Endothelial cell of umbilical vein (primary cell): ENCODE data around the gene SLITRK4. TPM values are rescaled to one million over a fixed set of nuclear protein-coding genes. Genes with fewer than 3 reads are reported as not detected.

Source experiments
- BruUV-seq: library from RNA; stranded (reverse); fragments of 400-500 nt; replicated peaks from 2 replicates; lab custom pipeline; 2021; lab: Mats Ljungman, UMichigan
- CTCF ChIA-PET: fragments of 300-600, 350-600 bp; sonication (Branson Sonifier 250); formaldehyde crosslinking; loops from one replicate; lab custom pipeline; 2021; ENCODE audit warnings: antibody characterized with exemption, inconsistent platforms; lab: Charles Lee
- POLR2A ChIA-PET: fragments of 300-600, 350-600 bp; sonication (Branson Sonifier 250); formaldehyde crosslinking; loops from one replicate; lab custom pipeline; 2021; ENCODE audit warnings: antibody characterized with exemption, inconsistent platforms; lab: Charles Lee
- DNase-seq: peaks from one replicate; pipeline ENCODE4 v3.0.0-alpha.2; 2011; ENCODE audit warnings: low read depth, low spot score
- FAIRE-seq: peaks from 2 replicates; lab custom pipeline; 2011; peaks lifted over from hg19 to GRCh38; lab: Jason Lieb, UNC
- H2AFZ ChIP-seq: 2 replicates; pipeline ENCODE4 v1.6.0; 2012; ENCODE audit warnings: low read depth, low read length, control low read depth, inconsistent platforms
- H3K27ac ChIP-seq: 2 replicates; pipeline ENCODE4 v1.5.1; 2011; ENCODE audit warnings: low read depth, mild to moderate bottlenecking, control low read depth, low read length, moderate library complexity; ENCODE audit not compliant: insufficient read depth
- H3K27me3 ChIP-seq, 2 experiments: 2 replicates each; pipeline versions ENCODE4 v1.6.0 to v1.6.1; 2011; ENCODE audit warnings: low read length in 2 of 2, mixed read lengths in 1 of 2; ENCODE audit not compliant: control insufficient read depth in 2 of 2, insufficient read depth in 2 of 2
- H3K36me3 ChIP-seq, 2 experiments: 2 replicates in 1 of 2; 3 replicates in 1 of 2; pipeline ENCODE4 v1.5.1; 2011; ENCODE audit warnings: low read length in 2 of 2, mild to moderate bottlenecking in 1 of 2, moderate library complexity in 1 of 2; ENCODE audit not compliant: control insufficient read depth in 2 of 2, insufficient read depth in 2 of 2; ENCODE audit errors: extremely low read depth in 1 of 2
- H3K4me1 ChIP-seq: 3 replicates; pipeline ENCODE4 v1.5.1; 2011; ENCODE audit warnings: mild to moderate bottlenecking, low read length; ENCODE audit not compliant: control insufficient read depth, insufficient read depth; ENCODE audit errors: extremely low read depth
- H3K4me2 ChIP-seq: 2 replicates; pipeline ENCODE4 v1.6.1; 2011; ENCODE audit warnings: low read length, control low read depth, mixed read lengths; ENCODE audit not compliant: insufficient read depth
- H3K4me3 ChIP-seq, 3 experiments: fragments of 200-600 bp in 1 of 3; sonication (generic), shearing (Covaris generic) in 1 of 3; replicated peaks in 1 of 3; 2 replicates each; pipeline ENCODE4 v1.5.1; 2011 to 2016; ENCODE audit warnings: control low read depth in 3 of 3, low read length in 3 of 3, mild to moderate bottlenecking in 2 of 3, inconsistent platforms in 1 of 3, low read depth in 1 of 3, moderate library complexity in 1 of 3; ENCODE audit not compliant: insufficient read depth in 1 of 3
- H3K79me2 ChIP-seq: 2 replicates; pipeline ENCODE4 v1.6.0; 2012; ENCODE audit warnings: low read length, inconsistent platforms; ENCODE audit not compliant: control insufficient read depth, insufficient read depth
- H3K9ac ChIP-seq: replicated peaks from 2 replicates; pipeline ENCODE3; 2011; ENCODE audit warnings: low read length, control low read depth; ENCODE audit not compliant: insufficient read depth; ENCODE audit errors: extremely low read depth
- H3K9me1 ChIP-seq: replicated peaks from 3 replicates; pipeline ENCODE4 v1.6.0; 2011; ENCODE audit warnings: mild to moderate bottlenecking, low read length; ENCODE audit not compliant: control insufficient read depth, insufficient read depth; ENCODE audit errors: extremely low read depth
- H3K9me3 ChIP-seq: replicated peaks from 2 replicates; pipeline ENCODE4 v1.5.1; 2012; ENCODE audit warnings: low read length, inconsistent platforms; ENCODE audit not compliant: control insufficient read depth, insufficient read depth
- H4K20me1 ChIP-seq: replicated peaks from 2 replicates; pipeline ENCODE3; 2011; ENCODE audit warnings: mild to moderate bottlenecking, low read length; ENCODE audit not compliant: control insufficient read depth, insufficient read depth; ENCODE audit errors: extremely low read depth
- EZH2 ChIP-seq: IDR thresholded peaks from 2 replicates; pipeline ENCODE4 v1.6.1; 2012; ENCODE audit warnings: borderline replicate concordance, low read depth, mild to moderate bottlenecking, moderate library complexity, low read length, inconsistent platforms; ENCODE audit not compliant: severe bottlenecking
- FOS ChIP-seq: IDR thresholded peaks from 2 replicates; pipeline ENCODE4 v1.6.1; 2011; ENCODE audit warnings: mild to moderate bottlenecking, low read length, moderate library complexity, borderline replicate concordance; ENCODE audit not compliant: insufficient read depth
- GATA2 ChIP-seq: IDR thresholded peaks from 2 replicates; pipeline ENCODE4 v1.7.0; 2011; ENCODE audit warnings: low read depth, mild to moderate bottlenecking, moderate library complexity, mixed read lengths, low read length; ENCODE audit not compliant: insufficient read length, insufficient read depth
- JUN ChIP-seq: IDR thresholded peaks from 2 replicates; pipeline ENCODE4 v1.6.1; 2011; ENCODE audit warnings: borderline replicate concordance, low read depth; ENCODE audit not compliant: insufficient read length, insufficient read depth
- MYC ChIP-seq: IDR thresholded peaks from one replicate; pipeline ENCODE4 v1.6.1; 2011; ENCODE audit warnings: mild to moderate bottlenecking, low read depth, low read length
- POLR2A ChIP-seq: IDR thresholded peaks from 2 replicates; pipeline ENCODE4 v1.6.1; 2012; ENCODE audit warnings: low read depth, mild to moderate bottlenecking, control low read depth, low read length
- POLR2AphosphoS5 ChIP-seq: IDR thresholded peaks from 2 replicates; pipeline ENCODE4 v1.6.1; 2012; ENCODE audit warnings: low read depth, mild to moderate bottlenecking, control low read depth, low read length, moderate library complexity; ENCODE audit not compliant: insufficient read depth
- dilution Hi-C: fragments of 300-500 bp; cut with MboI; formaldehyde crosslinking; loops from one replicate; pipeline ENCODE4 v1.15.0; 2019; ENCODE audit warnings: low sequenced_read_pairs; ENCODE audit not compliant: extremely low pct_ligation_motif_present
- intact Hi-C: fragments of 100-400 bp; cut with micrococcal nuclease; formaldehyde crosslinking; loops from one replicate; pipeline ENCODE4 v1.10.0; 2022
- polyA plus RNA-seq, 4 experiments: library from polyadenylated mRNA; depleted of rRNA in 3 of 4; stranded (reverse) in 3 of 4; unstranded in 1 of 4; fragments of >200 nt; gene quantifications; 2 replicates each; pipeline versions ENCODE4 v1.2.1 to v1.2.3, GENCODE V29; 2011 to 2012; ENCODE audit warnings: missing spikeins in 1 of 4
- total RNA-seq: library from RNA; stranded (reverse); gene quantifications from 2 replicates; pipeline ENCODE4 v1.2.3, GENCODE V29; 2021
- TF ChIP-seq, protein P1 (sequence below), 2 donors: IDR thresholded peaks; 1 replicate in 1 of 2; 2 replicates in 1 of 2; pipeline ENCODE4 v1.5.1; 2011; ENCODE audit warnings: low read length in 2 of 2, mild to moderate bottlenecking in 2 of 2, moderate library complexity in 2 of 2, control low read depth in 1 of 2, inconsistent platforms in 1 of 2, low read depth in 1 of 2; ENCODE audit not compliant: insufficient read depth in 1 of 2; ENCODE audit errors: extremely low read depth in 1 of 2
- TF ChIP-seq, protein P2 (sequence below): IDR thresholded peaks from 2 replicates; pipeline ENCODE4 v1.6.1; 2011; ENCODE audit not compliant: insufficient read depth, insufficient read length

The SLITRK4 gene
- total and polyA plus RNA-seq, 2 donors (not counting 3 experiments of a cell fraction or from before 2014, with no cell fraction given) = 0.04 to 0.77 TPM

DNA sequence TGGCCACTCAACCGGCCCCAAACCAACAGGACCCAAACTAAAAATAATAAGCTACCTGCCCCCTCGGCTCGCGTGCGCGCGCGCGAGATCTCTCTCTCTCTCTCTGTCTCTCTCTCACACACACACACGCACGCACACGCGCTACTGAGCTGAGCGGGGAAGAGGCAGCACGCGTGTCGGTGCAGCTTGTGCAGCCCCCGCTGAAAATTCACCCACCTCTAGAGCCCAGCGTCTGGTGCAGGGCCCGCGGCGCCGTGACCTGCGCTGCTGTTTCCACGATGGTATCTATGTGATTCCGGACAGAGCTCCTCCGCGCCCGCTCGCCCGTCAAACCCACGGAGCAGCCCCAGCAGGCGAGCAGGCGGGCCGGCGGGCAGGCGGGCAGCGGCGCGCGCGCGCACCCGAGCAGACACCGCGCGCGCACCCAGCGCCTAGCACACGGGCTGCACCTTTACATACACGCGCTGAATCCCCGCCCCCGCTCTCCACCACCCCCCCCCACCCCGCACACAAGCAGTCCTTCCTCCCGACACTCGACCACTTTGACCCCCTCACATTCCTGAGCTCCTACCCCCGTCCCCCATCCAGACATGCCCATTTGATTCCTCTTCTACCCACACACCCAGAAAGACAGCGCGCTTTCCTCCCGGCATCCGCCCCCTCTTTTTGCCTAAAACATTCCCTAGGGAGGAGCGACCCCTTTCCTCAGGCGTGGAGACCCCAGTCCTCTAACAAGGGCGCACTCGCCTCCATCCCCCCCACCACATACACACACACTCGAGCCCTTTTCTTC is 1.0 kb downstream of the SLITRK4 start:
- DNase-seq (no peak), FAIRE-seq (no peak)
- Histone ChIP-seq H2AFZ (no peak overlapping the region), H3K79me2 (no peaks in the 10 kb centered on the region), H3K4me3 (no peak overlapping the region), H3K27me3 (no peaks in the 10 kb centered on the region), H3K4me1 (no peaks in the 10 kb centered on the region), H3K4me2 (no peak overlapping the region), H3K9ac (no peak overlapping the region), H3K36me3 (no peaks in the 10 kb centered on the region), H3K9me3 (no peaks in the 10 kb centered on the region), H3K9me1 (no peaks in the 10 kb centered on the region), H4K20me1 (no peaks in the 10 kb centered on the region), H3K27ac (no peak overlapping the region)
- TF ChIP-seq, protein P1, sequence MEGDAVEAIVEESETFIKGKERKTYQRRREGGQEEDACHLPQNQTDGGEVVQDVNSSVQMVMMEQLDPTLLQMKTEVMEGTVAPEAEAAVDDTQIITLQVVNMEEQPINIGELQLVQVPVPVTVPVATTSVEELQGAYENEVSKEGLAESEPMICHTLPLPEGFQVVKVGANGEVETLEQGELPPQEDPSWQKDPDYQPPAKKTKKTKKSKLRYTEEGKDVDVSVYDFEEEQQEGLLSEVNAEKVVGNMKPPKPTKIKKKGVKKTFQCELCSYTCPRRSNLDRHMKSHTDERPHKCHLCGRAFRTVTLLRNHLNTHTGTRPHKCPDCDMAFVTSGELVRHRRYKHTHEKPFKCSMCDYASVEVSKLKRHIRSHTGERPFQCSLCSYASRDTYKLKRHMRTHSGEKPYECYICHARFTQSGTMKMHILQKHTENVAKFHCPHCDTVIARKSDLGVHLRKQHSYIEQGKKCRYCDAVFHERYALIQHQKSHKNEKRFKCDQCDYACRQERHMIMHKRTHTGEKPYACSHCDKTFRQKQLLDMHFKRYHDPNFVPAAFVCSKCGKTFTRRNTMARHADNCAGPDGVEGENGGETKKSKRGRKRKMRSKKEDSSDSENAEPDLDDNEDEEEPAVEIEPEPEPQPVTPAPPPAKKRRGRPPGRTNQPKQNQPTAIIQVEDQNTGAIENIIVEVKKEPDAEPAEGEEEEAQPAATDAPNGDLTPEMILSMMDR (IDR thresholded peaks at IDR 0.05; ENCODE audit: extremely low read depth in 1 of 2, insufficient read depth in 1 of 2, low read depth in 1 of 2, low read length in 2 of 2) = no peak
- TF ChIP-seq, protein P2, sequence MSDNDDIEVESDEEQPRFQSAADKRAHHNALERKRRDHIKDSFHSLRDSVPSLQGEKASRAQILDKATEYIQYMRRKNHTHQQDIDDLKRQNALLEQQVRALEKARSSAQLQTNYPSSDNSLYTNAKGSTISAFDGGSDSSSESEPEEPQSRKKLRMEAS = no peak
- no peak for TF ChIP-seq FOS
- TF ChIP-seq JUN = no peak
- TF ChIP-seq MYC = no peak
- no peak for TF ChIP-seq POLR2A
- TF ChIP-seq GATA2 = no peak
- no peak for TF ChIP-seq POLR2AphosphoS5
- TF ChIP-seq EZH2 = no peak
- intact Hi-C loops (no loop called here), dilution Hi-C loops (no loop called here)
- ChIA-PET CTCF (no interaction called here), POLR2A (interaction anchor here (0.7 kb wide), 1 partner anchor 38 kb away, joined by 8 read pairs; no protein-coding TSS in a partner anchor)
- BruUV-seq = no TSS peak
